GM12878 (cell line): ENCODE results near the gene CTAGE4. TPM values are rescaled to one million over a fixed set of nuclear protein-coding genes. Genes with fewer than 3 reads are reported as not detected.
A peak's percentile ranks its signal among the peaks of the same experiment; 100 is the strongest.
"Not testable (repeated sequence)": the region's sequence is repeated elsewhere in the genome, so short reads cannot be mapped to it uniquely, and the experiment has no call there.

Source experiments
- ATAC-seq: fragments of 200-7000 bp; cut with Tn5 transposase; 3 replicates; pipeline ENCODE4 v1.9.1; 2020; ENCODE audit warnings: mild to moderate bottlenecking, moderate library complexity
- BruUV-seq: library from RNA; stranded (reverse); fragments of 400-500 nt; replicated peaks from 2 replicates; lab custom pipeline; 2021; lab: Mats Ljungman, UMichigan
- CTCF ChIA-PET: fragments of 300-600 bp; sonication (Branson Sonifier 250); formaldehyde crosslinking; extraction: SDS; loops from one replicate; lab custom pipeline; 2021; ENCODE audit warnings: inconsistent platforms; lab: Yijun Ruan, JAX
- POLR2A ChIA-PET: fragments of 350-600 bp; formaldehyde crosslinking; extraction: SDS; loops from one replicate; lab custom pipeline; 2021; ENCODE audit warnings: inconsistent platforms; lab: Charles Lee
- RAD21 ChIA-PET: fragments of 300-600 bp; sonication (Branson Sonifier 250); formaldehyde crosslinking; loops from one replicate; lab custom pipeline; 2023; ENCODE audit warnings: antibody characterized with exemption; ENCODE audit not compliant: unreplicated experiment; lab: Charles Lee
- SMC1A ChIA-PET: fragments of 300-600 bp; sonication (Branson Sonifier 250); formaldehyde crosslinking; loops from one replicate; lab custom pipeline; 2023; ENCODE audit not compliant: unreplicated experiment, uncharacterized antibody; lab: Charles Lee
- DNase-seq: peaks from one replicate; pipeline ENCODE4 v3.0.0-alpha.2; 2011; ENCODE audit warnings: low read depth, low spot score
- FAIRE-seq: peaks from 3 replicates; lab custom pipeline; 2011; peaks lifted over from hg19 to GRCh38; lab: Jason Lieb, UNC
- H2AFZ ChIP-seq: 2 replicates; pipeline ENCODE4 v1.6.0; 2011; ENCODE audit warnings: low read depth, low read length, control low read depth; ENCODE audit not compliant: control insufficient read depth
- H3K27ac ChIP-seq: 2 replicates; pipeline ENCODE4 v1.5.1; 2011; ENCODE audit warnings: control low read depth; ENCODE audit not compliant: control insufficient read depth, insufficient read depth
- H3K27me3 ChIP-seq, 2 experiments: replicated peaks in 1 of 2; 2 replicates each; pipeline versions ENCODE4 v1.6.0 to v1.6.1; 2011; ENCODE audit warnings: low read length in 1 of 2; ENCODE audit not compliant: control insufficient read depth in 2 of 2, insufficient read depth in 2 of 2
- H3K36me3 ChIP-seq, 2 experiments: 2 replicates each; pipeline ENCODE4 v1.5.1; 2011; ENCODE audit warnings: low read length in 1 of 2; ENCODE audit not compliant: control insufficient read depth in 2 of 2, insufficient read depth in 2 of 2
- H3K4me1 ChIP-seq: 2 replicates; pipeline ENCODE4 v1.6.1; 2011; ENCODE audit warnings: mild to moderate bottlenecking, low read length, moderate library complexity, mixed read lengths; ENCODE audit not compliant: control insufficient read depth, insufficient read depth
- H3K4me2 ChIP-seq: 2 replicates; pipeline ENCODE4 v1.6.0; 2011; ENCODE audit warnings: control low read depth; ENCODE audit not compliant: control insufficient read depth, insufficient read depth
- H3K4me3 ChIP-seq: fragments of 200-600 bp; sonication (generic); 2 replicates; pipeline ENCODE4 v1.5.1; 2016
- H3K79me2 ChIP-seq: 2 replicates; pipeline ENCODE4 v1.6.0; 2011; ENCODE audit warnings: low read length; ENCODE audit not compliant: control insufficient read depth, insufficient read depth
- H3K9ac ChIP-seq: 2 replicates; pipeline ENCODE4 v1.8.0; 2011; ENCODE audit warnings: low read length, control low read depth, mixed read lengths; ENCODE audit not compliant: control insufficient read depth, insufficient read depth
- H3K9me3 ChIP-seq: replicated peaks from 3 replicates; pipeline ENCODE4 v1.5.1; 2011; ENCODE audit warnings: mild to moderate bottlenecking, low read length; ENCODE audit not compliant: control insufficient read depth, insufficient read depth
- H4K20me1 ChIP-seq: 2 replicates; pipeline ENCODE4 v1.6.0; 2011; ENCODE audit not compliant: control insufficient read depth, insufficient read depth
- WGBS: methylation state at CpG from one replicate; pipeline ENCODE4 v1.1.6; 2016; ENCODE audit warnings: low lambda C conversion rate; ENCODE audit not compliant: insufficient replicate concordance, insufficient coverage; ENCODE audit errors: missing lambda C conversion rate; 5-methylcytosine and 5-hydroxymethylcytosine counted together
- in situ Hi-C: fragments of 300-500 bp; cut with MboI; formaldehyde crosslinking; loops from 9 replicates; pipeline ENCODE4 v1.14.3; 2018; ENCODE audit warnings: mixed read lengths
- intact Hi-C: fragments of 100-400 bp; cut with micrococcal nuclease; formaldehyde crosslinking; loops from one replicate; pipeline ENCODE4 v1.14.2; 2022; ENCODE audit not compliant: unreplicated experiment
- polyA plus RNA-seq, 11 experiments: library from polyadenylated mRNA; depleted of rRNA in 4 of 11; unstranded in 6 of 11; stranded (reverse) in 5 of 11; fragments of >200 nt; fragmentation: Nextera tagmentation in 4 of 11; fragmentation: Illumina TruSeq in 1 of 11; extraction: Ambion mirVana in 4 of 11; extraction: Trizol in 1 of 11; gene quantifications; 1 replicate in 1 of 11; 2 replicates in 10 of 11; pipeline versions ENCODE4 v1.2.1 to v1.2.3, GENCODE V29; 2011 to 2016; ENCODE audit warnings: inconsistent platforms in 2 of 11, missing spikeins in 2 of 11, low read depth in 1 of 11
- total RNA-seq, 4 experiments: library from RNA; depleted of rRNA in 3 of 4; stranded (reverse); fragments of >200 nt in 3 of 4; fragmentation: Illumina TruSeq in 1 of 4; extraction: Trizol in 1 of 4; gene quantifications; 2 replicates each; pipeline versions ENCODE4 v1.2.1 to v1.2.3, GENCODE V29; 2013 to 2021

The CTAGE4 gene
- total and polyA plus RNA-seq, 10 of the 15 experiments (the other 5 are each of a cell fraction or from before 2014, with no cell fraction given) = 0.09 to 1.5 (median 1.0) TPM; not detected in 1

DNA sequence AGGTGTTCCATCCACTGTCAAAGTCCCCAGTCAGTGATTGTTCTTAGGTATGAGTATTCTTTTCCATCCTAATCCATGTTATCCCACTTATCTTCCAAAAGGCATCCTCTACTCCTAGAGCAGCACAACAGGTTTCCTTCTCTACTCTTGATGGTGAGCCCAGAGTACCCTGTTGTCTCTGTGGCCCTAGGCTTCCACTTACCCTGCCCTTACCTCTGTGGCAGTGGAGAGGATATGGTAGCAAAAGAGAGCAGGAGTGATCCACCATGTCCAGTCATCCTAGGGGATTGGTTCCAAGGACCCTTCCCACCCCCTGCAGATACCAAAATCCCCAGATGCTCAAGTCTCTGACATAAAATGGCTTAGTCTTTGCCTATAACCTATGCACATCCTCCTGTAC is 33.9 kb downstream of the CTAGE4 start:
- H3K4me3 ChIP-seq, intact Hi-C loops, H2AFZ ChIP-seq, in situ Hi-C loops, SMC1A ChIA-PET, H3K79me2 ChIP-seq, H3K27ac ChIP-seq, BruUV-seq, H3K27me3 ChIP-seq, H3K4me1 ChIP-seq, FAIRE-seq, H3K4me2 ChIP-seq, CTCF ChIA-PET, H3K36me3 ChIP-seq, POLR2A ChIA-PET, H3K9me3 ChIP-seq, ATAC-seq, DNase-seq, H3K9ac ChIP-seq, H4K20me1 ChIP-seq, RAD21 ChIA-PET: not testable (repeated sequence)

GRCh38 chr7:144218581-144218980 is 35.3 kb downstream of the CTAGE4 start:
- H3K27me3 ChIP-seq, H3K4me1 ChIP-seq, CTCF ChIA-PET, H3K27ac ChIP-seq, intact Hi-C loops, SMC1A ChIA-PET, H3K9me3 ChIP-seq, H3K4me3 ChIP-seq, POLR2A ChIA-PET, FAIRE-seq, H3K79me2 ChIP-seq, in situ Hi-C loops, BruUV-seq, H2AFZ ChIP-seq, DNase-seq, H3K36me3 ChIP-seq, H3K9ac ChIP-seq, RAD21 ChIA-PET, H4K20me1 ChIP-seq, H3K4me2 ChIP-seq: not testable (repeated sequence)
- peak; percentile 15; the same call in 2 of the 3 replicates for ATAC-seq
- 30% methylated on average over 1 of the region's 1 CpG for WGBS

DNA sequence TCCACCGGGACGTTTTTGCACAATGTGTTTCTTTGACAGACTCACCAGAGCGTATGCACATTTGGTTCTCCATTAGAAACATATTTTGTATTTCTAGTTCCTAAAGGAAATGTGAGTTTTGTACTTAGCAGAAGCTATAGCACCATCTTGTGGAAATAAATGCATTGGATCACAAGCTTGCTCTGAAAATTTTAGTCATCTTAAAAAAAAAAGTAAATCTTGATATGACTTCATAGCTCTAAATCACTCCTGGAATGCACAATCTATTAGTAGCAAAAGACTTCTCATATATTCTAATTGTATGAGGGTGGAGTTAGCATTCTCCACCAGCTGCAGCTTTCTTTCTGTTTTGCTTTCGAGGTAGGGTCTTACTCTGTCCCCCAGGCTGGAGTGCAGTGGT is 35.9 kb downstream of the CTAGE4 start:
- H3K27me3 ChIP-seq, H3K9me3 ChIP-seq, BruUV-seq, SMC1A ChIA-PET, H4K20me1 ChIP-seq, POLR2A ChIA-PET, H2AFZ ChIP-seq, CTCF ChIA-PET, RAD21 ChIA-PET, H3K9ac ChIP-seq, in situ Hi-C loops, H3K36me3 ChIP-seq, DNase-seq, H3K4me1 ChIP-seq, H3K4me2 ChIP-seq, H3K4me3 ChIP-seq, intact Hi-C loops, H3K27ac ChIP-seq, H3K79me2 ChIP-seq: not testable (repeated sequence)
- peak; percentile 88 for FAIRE-seq
- peak; percentile 73 for ATAC-seq
- no CpG with 5 or more reads among the region's 4 CpGs for WGBS

- H3K9ac ChIP-seq, H2AFZ ChIP-seq, BruUV-seq, H3K36me3 ChIP-seq, H3K27me3 ChIP-seq, RAD21 ChIA-PET, ATAC-seq, H4K20me1 ChIP-seq, intact Hi-C loops, H3K27ac ChIP-seq, DNase-seq, H3K4me2 ChIP-seq, in situ Hi-C loops, CTCF ChIA-PET, H3K79me2 ChIP-seq, SMC1A ChIA-PET, H3K4me1 ChIP-seq, POLR2A ChIA-PET, H3K4me3 ChIP-seq, H3K9me3 ChIP-seq: not testable (repeated sequence)
- FAIRE-seq = peak; percentile 47
Measured at GRCh38 chr7:144220531-144220930, 37.3 kb downstream of the CTAGE4 start.
